Astrocyte of the cerebellum (primary cell): ENCODE data around the gene UNC79.
"Not testable (repeated sequence)": the region's sequence is repeated elsewhere in the genome, so short reads cannot be mapped to it uniquely, and the experiment has no call there.

Experiments
- DNase-seq: peaks from one replicate; pipeline ENCODE4 v3.0.0-alpha.2; 2011; ENCODE audit warnings: low read depth
- H3K4me3 ChIP-seq: 2 replicates; pipeline ENCODE4 v1.5.1; 2011; ENCODE audit warnings: mild to moderate bottlenecking, low read depth, low read length, moderate library complexity
- CTCF ChIP-seq: IDR thresholded peaks from 2 replicates; pipeline ENCODE4 v1.5.1; 2012; ENCODE audit warnings: low read length, low read depth, moderate library complexity, mild to moderate bottlenecking; ENCODE audit errors: missing control alignments
- in situ Hi-C: cut with HindIII; loops from 2 replicates; pipeline ENCODE4 v1.10.0; 2017; ENCODE audit warnings: low sequenced_read_pairs

The UNC79 gene

GRCh38 chr14:93481758-93482157 is 51.0 kb downstream of the UNC79 start:
- no peak for TF ChIP-seq CTCF
- DNase-seq: no peak
- in situ Hi-C loops: no loop called here
- no peak overlapping the region for H3K4me3 ChIP-seq

GRCh38 chr14:93490001-93490400 is 59.3 kb downstream of the UNC79 start:
- DNase-seq: no peak
- no peak overlapping the region for H3K4me3 ChIP-seq
- in situ Hi-C loops: no loop called here
- TF ChIP-seq CTCF: no peak

DNA sequence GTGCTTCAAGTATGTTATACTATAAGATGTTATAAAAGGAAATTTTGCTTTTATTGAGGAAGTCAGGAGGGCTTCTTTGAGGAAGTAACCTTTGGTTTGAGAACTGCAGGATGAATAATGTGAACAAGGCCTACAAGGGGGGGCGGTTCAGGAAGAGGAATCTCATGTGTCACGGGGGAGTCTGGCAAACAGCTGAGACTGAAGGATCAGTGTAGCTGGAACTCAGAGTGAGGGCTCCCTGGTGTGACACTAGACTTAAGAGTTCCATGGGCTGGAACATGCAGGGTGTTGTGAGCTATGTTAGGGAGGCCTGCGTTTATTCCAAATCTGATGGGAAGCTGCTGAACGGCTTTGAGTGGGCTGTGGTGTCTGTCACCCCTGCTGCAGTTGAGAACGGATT is 62.3 kb downstream of the UNC79 start:
- no peak overlapping the region for H3K4me3 ChIP-seq
- in situ Hi-C loops: no loop called here
- DNase-seq: no peak
- TF ChIP-seq CTCF: no peak

DNA sequence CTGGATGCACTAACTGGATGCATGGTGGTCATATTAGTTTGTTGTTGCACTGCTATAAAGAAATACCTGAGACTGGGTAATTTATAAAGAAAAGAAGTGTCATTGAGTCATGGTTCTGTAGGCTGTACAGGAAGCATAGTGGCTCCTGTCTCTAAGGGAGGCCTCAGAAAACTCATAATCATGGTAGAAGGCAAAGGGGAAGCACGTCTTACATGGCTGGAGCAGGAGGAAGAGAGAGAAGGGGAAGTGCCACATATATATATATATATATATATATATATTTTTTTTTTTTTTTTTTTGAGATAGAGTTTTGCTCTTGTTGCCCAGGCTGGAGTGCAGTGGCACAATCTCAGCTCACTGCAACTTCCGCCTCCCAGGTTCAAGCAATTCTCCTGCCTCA is 62.9 kb downstream of the UNC79 start:
- in situ Hi-C loops, H3K4me3 ChIP-seq, DNase-seq: not testable (repeated sequence)

DNA sequence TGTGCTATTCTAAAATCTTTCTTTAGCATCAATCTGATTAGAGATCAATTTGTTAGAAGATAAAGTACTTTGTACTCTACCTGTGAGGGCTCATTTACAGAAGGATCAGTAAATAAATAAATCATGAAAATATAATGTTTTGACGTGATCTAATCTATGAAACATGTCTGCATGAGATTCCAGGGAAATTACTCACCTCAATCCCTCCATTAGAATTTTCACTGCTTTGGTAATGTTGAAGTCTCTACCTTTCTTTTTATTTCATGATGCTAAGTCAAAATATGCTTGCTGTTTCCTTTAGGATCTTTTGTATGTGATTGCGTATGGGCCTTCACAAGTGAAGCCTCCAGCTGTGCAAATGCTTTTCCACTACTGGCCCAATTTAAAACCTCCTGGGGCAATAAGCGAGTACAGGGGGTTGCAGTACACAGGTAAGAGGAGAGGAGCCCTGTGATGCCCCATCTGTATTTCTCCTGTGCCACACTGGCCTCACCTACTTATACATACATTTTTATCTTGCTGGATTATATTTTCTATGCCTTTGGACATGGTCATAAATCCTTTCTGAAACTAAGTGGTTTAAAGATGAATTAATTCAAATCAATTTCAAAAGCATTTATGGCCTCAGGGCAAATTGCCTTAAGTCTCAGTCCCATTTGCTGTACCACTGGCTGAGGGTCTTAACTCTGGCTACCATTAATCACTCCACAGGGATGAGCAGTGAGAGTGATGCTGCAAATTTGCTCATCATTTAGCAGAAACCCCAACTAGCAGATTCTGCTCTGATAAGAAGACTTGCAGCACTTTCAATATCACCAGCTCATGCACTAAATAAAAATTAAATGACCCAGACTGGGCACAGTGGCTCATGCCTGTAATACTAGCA is 66.4 kb downstream of the UNC79 start:
- DNase-seq: no peak
- H3K4me3 ChIP-seq: no peak overlapping the region
- in situ Hi-C loops: no loop called here
- no peak for TF ChIP-seq CTCF

- no peak for DNase-seq
- no peak for TF ChIP-seq CTCF
- in situ Hi-C loops: no loop called here
- no peak overlapping the region for H3K4me3 ChIP-seq
Observed at GRCh38 chr14:93510056-93510455, 79.3 kb downstream of the UNC79 start.

GRCh38 chr14:93511001-93511400 is 80.3 kb downstream of the UNC79 start:
- in situ Hi-C loops: no loop called here
- DNase-seq: no peak
- H3K4me3 ChIP-seq: no peak overlapping the region
- no peak for TF ChIP-seq CTCF
